HuH-7 (cell line): ENCODE data around the gene USP17L17.
"Not testable (repeated sequence)": the region's sequence is repeated elsewhere in the genome, so short reads cannot be mapped to it uniquely, and the experiment has no call there.

Source experiments
- DNase-seq: peaks from one replicate; pipeline ENCODE4 v3.0.0; 2011; ENCODE audit warnings: low spot score

The USP17L17 gene

GRCh38 chr4:9243579-9243978 is at the start of gene USP17L17:
USP17L17 (plus strand) TSS chr4:9243879; CDS start chr4:9243879, 0 bp downstream.
- not testable (repeated sequence) for DNase-seq

GRCh38 chr4:9210357-9210756 is 33.3 kb upstream of the USP17L17 start, which contains the start of gene USP17L10:
USP17L10 (plus strand) TSS chr4:9210657; CDS start chr4:9210657, 0 bp downstream.
- DNase-seq: not testable (repeated sequence)

GRCh38 chr4:9214701-9215100 is 29.0 kb upstream of the USP17L17 start:
- DNase-seq: not testable (repeated sequence)

- DNase-seq: not testable (repeated sequence)
Measured at GRCh38 chr4:9215105-9215504, 28.6 kb upstream of the USP17L17 start, which contains the start of gene USP17L11. USP17L11 (plus strand) TSS chr4:9215405; CDS start chr4:9215405, 0 bp downstream.

GRCh38 chr4:9219852-9220251 is 23.8 kb upstream of the USP17L17 start, which contains the start of gene USP17L12:
USP17L12 (plus strand) TSS chr4:9220152; CDS start chr4:9220152, 0 bp downstream.
- not testable (repeated sequence) for DNase-seq

- not testable (repeated sequence) for DNase-seq
Measured at GRCh38 chr4:9224596-9224995, 19.1 kb upstream of the USP17L17 start, which contains the start of gene USP17L13. USP17L13 (plus strand) TSS chr4:9224896; CDS start chr4:9224896, 0 bp downstream.

- not testable (repeated sequence) for DNase-seq
Measured at GRCh38 chr4:9230249-9230648, 13.4 kb upstream of the USP17L17 start.

- DNase-seq: not testable (repeated sequence)
Measured at GRCh38 chr4:9234085-9234484, 9.6 kb upstream of the USP17L17 start, which contains the start of gene USP17L15. USP17L15 (plus strand) TSS chr4:9234385; CDS start chr4:9234385, 0 bp downstream.

- DNase-seq: not testable (repeated sequence)
Measured at GRCh38 chr4:9238461-9238860, 5.2 kb upstream of the USP17L17 start.

- DNase-seq: not testable (repeated sequence)
Measured at GRCh38 chr4:9247953-9248680, 4.4 kb downstream of the USP17L17 start, which contains the start of gene USP17L18. USP17L18 (plus strand) TSS chr4:9248630; CDS start chr4:9248630, 0 bp downstream.

GRCh38 chr4:9253078-9253477 is 9.4 kb downstream of the USP17L17 start, which contains the start of gene USP17L19:
USP17L19 (plus strand) TSS chr4:9253378; CDS start chr4:9253378, 0 bp downstream.
- DNase-seq: not testable (repeated sequence)

GRCh38 chr4:9257824-9258223 is 14.1 kb downstream of the USP17L17 start, which contains the start of gene USP17L20:
USP17L20 (plus strand) TSS chr4:9258124; CDS start chr4:9258124, 0 bp downstream.
- DNase-seq: not testable (repeated sequence)

GRCh38 chr4:9262572-9262971 is 18.9 kb downstream of the USP17L17 start, which contains the start of gene USP17L21:
USP17L21 (plus strand) TSS chr4:9262872; CDS start chr4:9262872, 0 bp downstream.
- DNase-seq: not testable (repeated sequence)

GRCh38 chr4:9267319-9267718 is 23.6 kb downstream of the USP17L17 start, which contains the start of gene USP17L22:
USP17L22 (plus strand) TSS chr4:9267619; CDS start chr4:9267619, 0 bp downstream.
- not testable (repeated sequence) for DNase-seq

- not testable (repeated sequence) for DNase-seq
Measured at GRCh38 chr4:9271719-9272118, 28.0 kb downstream of the USP17L17 start.
